Endodermal cell (in vitro differentiated cells): ENCODE data around the gene SELENON. TPM values are rescaled to one million over a fixed set of nuclear protein-coding genes. Genes with fewer than 3 reads are reported as not detected.

ENCODE experiments used
- DNase-seq: peaks from one replicate; pipeline ENCODE4 v3.0.0-alpha.2; 2017
- H3K27ac ChIP-seq: 2 replicates; pipeline ENCODE4 v1.5.1; 2013; ENCODE audit warnings: mild to moderate bottlenecking, low read depth, low read length, moderate library complexity
- H3K27me3 ChIP-seq: 2 replicates; pipeline ENCODE4 v1.6.1; 2013; ENCODE audit warnings: mild to moderate bottlenecking, low read length, moderate library complexity; ENCODE audit not compliant: insufficient read depth, control insufficient read depth, poor library complexity, severe bottlenecking
- H3K36me3 ChIP-seq: 2 replicates; pipeline ENCODE4 v1.7.0; 2013; ENCODE audit warnings: mild to moderate bottlenecking, low read length, moderate library complexity; ENCODE audit not compliant: control insufficient read depth, insufficient read depth
- H3K4me1 ChIP-seq: one replicate; pipeline ENCODE4 v1.7.0; 2013; ENCODE audit warnings: low read length; ENCODE audit not compliant: control insufficient read depth, insufficient read depth
- H3K4me3 ChIP-seq: 2 replicates; pipeline ENCODE4 v1.5.1; 2013; ENCODE audit warnings: mild to moderate bottlenecking, low read length, moderate library complexity
- H3K9ac ChIP-seq: 2 replicates; pipeline ENCODE4 v1.6.1; 2013; ENCODE audit warnings: mild to moderate bottlenecking, low read length, moderate library complexity; ENCODE audit not compliant: poor library complexity, severe bottlenecking; ENCODE audit errors: extremely low read depth
- H3K9me3 ChIP-seq: 2 replicates; pipeline ENCODE4 v1.6.1; 2013; ENCODE audit warnings: mild to moderate bottlenecking, low read length, moderate library complexity; ENCODE audit not compliant: control insufficient read depth
- H3K27ac Mint-ChIP-seq: 2 replicates; pipeline ENCODE4 v1.8.0; 2020; ENCODE audit warnings: mixed read lengths
- H3K27me3 Mint-ChIP-seq: 2 replicates; pipeline ENCODE4 v1.8.0; 2021; ENCODE audit warnings: mild to moderate bottlenecking, mixed read lengths; ENCODE audit not compliant: insufficient read depth
- H3K36me3 Mint-ChIP-seq: 2 replicates; pipeline ENCODE4 v1.8.0; 2020; ENCODE audit warnings: low read depth, mixed read lengths
- H3K4me1 Mint-ChIP-seq: 2 replicates; pipeline ENCODE4 v1.8.0; 2020; ENCODE audit warnings: mixed read lengths
- H3K4me3 Mint-ChIP-seq: 2 replicates; pipeline ENCODE4 v1.8.0; 2020; ENCODE audit warnings: mild to moderate bottlenecking, moderate library complexity, mixed read lengths
- H3K9me3 Mint-ChIP-seq: 2 replicates; pipeline ENCODE4 v1.8.0; 2020; ENCODE audit warnings: mild to moderate bottlenecking, mixed read lengths
- CTCF ChIP-seq: fragments of 200-600 bp; sonication (generic); conservative IDR thresholded peaks from 2 replicates; pipeline ENCODE4 v1.5.0; 2021; ENCODE audit warnings: antibody characterized with exemption, mild to moderate bottlenecking
- WGBS, 2 experiments: methylation state at CpG; one replicate each; pipeline versions ENCODE4 v1.1.5 to v1.1.7; 2013; ENCODE audit warnings: missing lambda C conversion rate in 2 of 2, mixed read lengths in 1 of 2; ENCODE audit not compliant: insufficient coverage in 1 of 2, insufficient read length in 1 of 2; 5-methylcytosine and 5-hydroxymethylcytosine counted together
- total RNA-seq, 2 donors: library from RNA; stranded (reverse); fragmentation: NEBNext Ultra II Directional in 1 of 2; extraction: Animal tissue kit (Norgen Biotek cat#: 25700) in 1 of 2; gene quantifications; 2 replicates in 1 of 2; 3 replicates in 1 of 2; pipeline ENCODE4 v1.2.1, GENCODE V29; 2021

Gene SELENON
- total RNA-seq, 2 donors from 2014 or later = 91.2 to 93.3 TPM

GRCh38 chr1:25765923-25766589 is 33.9 kb upstream of the SELENON start:
- no peak overlapping the region for H3K27ac ChIP-seq
- no peaks in the 10 kb centered on the region for H3K9me3 Mint-ChIP-seq

GRCh38 chr1:25766721-25767436 is 33.1 kb upstream of the SELENON start:
- no peak for DNase-seq
- Histone ChIP-seq H3K27ac (no peak overlapping the region), H3K9me3 (no peaks in the 10 kb centered on the region), H3K9ac (no peak overlapping the region), H3K36me3 (no peaks in the 10 kb centered on the region), H3K4me3 (no peak overlapping the region), H3K4me1 (peaks cover 8% of the 10 kb centered on the region), H3K27me3 (no peaks in the 10 kb centered on the region)
- TF ChIP-seq CTCF = no peak
- Mint-ChIP-seq H3K4me3 (no peak overlapping the region), H3K27ac (no peak overlapping the region), H3K9me3 (no peaks in the 10 kb centered on the region), H3K27me3 (no peaks in the 10 kb centered on the region), H3K4me1 (peaks cover 20% of the 10 kb centered on the region), H3K36me3 (no peaks in the 10 kb centered on the region)
- 95% methylated on average over 8 to 13 of the region's 13 CpGs for WGBS, 2 experiments

More at GRCh38 chr1:25765923-25766589, 33.9 kb upstream of the SELENON start:
- H3K9ac ChIP-seq = no peak overlapping the region
- 86 to 87% methylated on average over 8 to 13 of the region's 13 CpGs for WGBS, 2 experiments
- no peaks in the 10 kb centered on the region for H3K27me3 Mint-ChIP-seq
- H3K4me1 Mint-ChIP-seq = peaks cover 12% of the 10 kb centered on the region
- no peaks in the 10 kb centered on the region for H3K36me3 Mint-ChIP-seq
- peaks cover under 1% of the 10 kb centered on the region for H3K4me1 ChIP-seq
- no peaks in the 10 kb centered on the region for H3K36me3 ChIP-seq
- no peak for TF ChIP-seq CTCF
- peak overlapping the region; percentile 35 for H3K27ac Mint-ChIP-seq
- H3K27me3 ChIP-seq = no peaks in the 10 kb centered on the region
- H3K4me3 ChIP-seq = no peak overlapping the region
- no peak for DNase-seq
- no peaks in the 10 kb centered on the region for H3K9me3 ChIP-seq
- no peak overlapping the region for H3K4me3 Mint-ChIP-seq

DNA sequence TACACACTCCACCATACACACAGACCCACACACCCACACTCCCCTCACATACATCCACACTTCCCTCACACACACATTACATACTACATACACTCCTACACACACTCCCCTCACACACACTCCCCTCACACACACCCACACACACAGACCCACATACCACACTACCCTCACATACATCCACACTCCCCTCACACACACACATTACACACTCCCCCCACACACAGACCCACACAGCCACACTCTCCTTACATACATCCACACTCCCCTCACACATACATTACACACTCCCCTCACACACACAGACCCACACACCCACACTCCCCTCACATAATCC is 32.6 kb upstream of the SELENON start:
- Mint-ChIP-seq H3K4me1 (peaks cover 23% of the 10 kb centered on the region), H3K27me3 (no peaks in the 10 kb centered on the region), H3K27ac (no peak overlapping the region), H3K36me3 (no peaks in the 10 kb centered on the region), H3K4me3 (no peak overlapping the region), H3K9me3 (no peaks in the 10 kb centered on the region)
- Histone ChIP-seq H3K36me3 (no peaks in the 10 kb centered on the region), H3K9me3 (no peaks in the 10 kb centered on the region), H3K4me1 (peaks cover 9% of the 10 kb centered on the region), H3K27me3 (no peaks in the 10 kb centered on the region), H3K9ac (no peak overlapping the region), H3K27ac (no peak overlapping the region), H3K4me3 (no peak overlapping the region)
- no peak for DNase-seq
- TF ChIP-seq CTCF = no peak
